Mammary epithelial cell (primary cell): ENCODE data around the gene MAP3K7CL.

ENCODE experiments used
- CTCF ChIP-seq, 2 donors: IDR thresholded peaks in 1 of 2; conservative IDR thresholded peaks in 1 of 2; 2 replicates each; pipeline ENCODE4 v1.5.1; 2011 to 2012; ENCODE audit warnings: inconsistent platforms in 2 of 2, low read length in 2 of 2, mild to moderate bottlenecking in 2 of 2, control low read depth in 1 of 2, low read depth in 1 of 2; ENCODE audit not compliant: insufficient read depth in 1 of 2; ENCODE audit errors: extremely low read depth in 1 of 2
- EZH2 ChIP-seq: IDR thresholded peaks from 2 replicates; pipeline ENCODE4 v1.6.1; 2012; ENCODE audit warnings: low read length, inconsistent platforms, borderline replicate concordance

GRCh38 chr21:29133241-29133640 is 2.8 kb downstream of the MAP3K7CL start:
- TF ChIP-seq CTCF (conservative IDR thresholded peaks at IDR 0.05 in 1 of 2, IDR thresholded peaks at IDR 0.05 in 1 of 2; ENCODE audit: extremely low read depth in 1 of 2, insufficient read depth in 1 of 2, low read depth in 1 of 2, low read length in 2 of 2) (no peak), EZH2 (no peak)
